PC-3 (cell line): ENCODE measurements around the gene SPHK2.

Experiments
- EZH2 ChIP-seq: fragments of 300-600 bp; sonication (generic); IDR thresholded peaks from one replicate; pipeline ENCODE4 v1.6.1; 2017; ENCODE audit warnings: antibody characterized with exemption, mild to moderate bottlenecking, low read length; ENCODE audit not compliant: unreplicated experiment
- EZH2phosphoT487 ChIP-seq: fragments of 300-600 bp; sonication (generic); IDR thresholded peaks from 2 replicates; pipeline ENCODE4 v1.6.1; 2018; ENCODE audit warnings: mild to moderate bottlenecking, antibody characterized with exemption, low read length, borderline replicate concordance
- TF ChIP-seq, protein P1 (sequence below): fragments of 300-600 bp; sonication (generic); conservative IDR thresholded peaks from 2 replicates; pipeline ENCODE4 v1.5.1; 2017; ENCODE audit warnings: antibody characterized with exemption, low read depth, mild to moderate bottlenecking, low read length

DNA sequence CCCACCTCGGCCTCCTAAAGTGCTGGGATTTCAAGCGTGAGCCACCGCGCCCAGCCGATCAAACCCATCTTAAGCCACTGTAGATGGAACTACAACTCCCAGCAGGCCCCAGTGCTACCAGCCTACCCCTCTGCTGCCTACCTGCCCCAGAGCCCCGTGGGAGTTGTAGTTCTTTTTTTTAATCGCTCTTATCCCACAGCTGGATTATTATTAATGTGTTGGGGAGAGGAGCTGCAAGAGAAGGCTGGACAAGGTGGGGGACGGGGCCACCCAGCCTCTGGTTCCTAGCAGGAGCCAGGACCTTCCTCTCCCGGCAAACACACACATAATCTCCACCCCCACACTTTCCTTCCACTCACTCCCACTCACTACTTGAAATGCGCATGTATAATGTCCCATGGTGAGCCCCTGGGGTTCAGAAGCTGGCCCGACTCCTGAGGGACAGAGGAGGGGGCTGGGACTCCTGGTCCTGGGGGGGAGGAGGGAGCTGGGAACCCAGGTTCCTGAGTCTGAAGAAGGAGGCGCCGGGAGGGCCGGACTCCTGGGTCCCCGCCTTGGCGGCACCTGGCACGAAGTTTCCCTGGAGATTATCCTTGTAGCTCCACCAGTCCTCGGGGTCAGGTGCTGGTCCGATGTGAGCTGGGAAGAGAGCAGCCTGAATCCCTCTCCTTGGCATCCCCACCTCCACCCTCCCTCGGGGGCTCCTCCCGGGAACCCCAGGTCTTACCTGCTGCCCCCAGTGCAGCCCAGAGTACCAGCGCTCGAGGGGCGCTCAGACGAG lies 25.7 kb downstream of the SPHK2 start:
- TF ChIP-seq, protein P1, sequence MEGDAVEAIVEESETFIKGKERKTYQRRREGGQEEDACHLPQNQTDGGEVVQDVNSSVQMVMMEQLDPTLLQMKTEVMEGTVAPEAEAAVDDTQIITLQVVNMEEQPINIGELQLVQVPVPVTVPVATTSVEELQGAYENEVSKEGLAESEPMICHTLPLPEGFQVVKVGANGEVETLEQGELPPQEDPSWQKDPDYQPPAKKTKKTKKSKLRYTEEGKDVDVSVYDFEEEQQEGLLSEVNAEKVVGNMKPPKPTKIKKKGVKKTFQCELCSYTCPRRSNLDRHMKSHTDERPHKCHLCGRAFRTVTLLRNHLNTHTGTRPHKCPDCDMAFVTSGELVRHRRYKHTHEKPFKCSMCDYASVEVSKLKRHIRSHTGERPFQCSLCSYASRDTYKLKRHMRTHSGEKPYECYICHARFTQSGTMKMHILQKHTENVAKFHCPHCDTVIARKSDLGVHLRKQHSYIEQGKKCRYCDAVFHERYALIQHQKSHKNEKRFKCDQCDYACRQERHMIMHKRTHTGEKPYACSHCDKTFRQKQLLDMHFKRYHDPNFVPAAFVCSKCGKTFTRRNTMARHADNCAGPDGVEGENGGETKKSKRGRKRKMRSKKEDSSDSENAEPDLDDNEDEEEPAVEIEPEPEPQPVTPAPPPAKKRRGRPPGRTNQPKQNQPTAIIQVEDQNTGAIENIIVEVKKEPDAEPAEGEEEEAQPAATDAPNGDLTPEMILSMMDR, result no peak
- TF ChIP-seq EZH2, result no peak
- no peak for TF ChIP-seq EZH2phosphoT487
